ENCODE measurements around the gene HUS1B.

HUS1B gene

DNA sequence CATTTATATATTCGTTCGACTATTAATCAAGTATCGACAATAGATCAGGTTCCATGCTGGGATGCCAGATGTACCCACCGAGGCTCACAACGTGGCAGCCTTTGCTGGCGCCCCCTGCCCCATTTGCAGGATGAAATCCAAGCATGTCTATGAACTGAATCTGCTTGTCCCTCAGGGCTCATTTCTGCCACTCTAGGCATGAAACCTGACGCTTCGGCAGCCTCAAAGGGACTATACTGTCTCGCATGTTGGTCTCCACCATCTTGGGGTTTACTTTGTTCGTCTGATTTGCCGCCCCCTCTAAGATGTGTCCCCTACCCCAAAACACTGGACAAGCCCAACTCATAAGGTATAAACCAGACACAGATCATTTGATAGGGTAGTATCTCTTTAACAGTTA lies 36.7 kb downstream of the HUS1B start:
- no peak for DNase-seq

DNA sequence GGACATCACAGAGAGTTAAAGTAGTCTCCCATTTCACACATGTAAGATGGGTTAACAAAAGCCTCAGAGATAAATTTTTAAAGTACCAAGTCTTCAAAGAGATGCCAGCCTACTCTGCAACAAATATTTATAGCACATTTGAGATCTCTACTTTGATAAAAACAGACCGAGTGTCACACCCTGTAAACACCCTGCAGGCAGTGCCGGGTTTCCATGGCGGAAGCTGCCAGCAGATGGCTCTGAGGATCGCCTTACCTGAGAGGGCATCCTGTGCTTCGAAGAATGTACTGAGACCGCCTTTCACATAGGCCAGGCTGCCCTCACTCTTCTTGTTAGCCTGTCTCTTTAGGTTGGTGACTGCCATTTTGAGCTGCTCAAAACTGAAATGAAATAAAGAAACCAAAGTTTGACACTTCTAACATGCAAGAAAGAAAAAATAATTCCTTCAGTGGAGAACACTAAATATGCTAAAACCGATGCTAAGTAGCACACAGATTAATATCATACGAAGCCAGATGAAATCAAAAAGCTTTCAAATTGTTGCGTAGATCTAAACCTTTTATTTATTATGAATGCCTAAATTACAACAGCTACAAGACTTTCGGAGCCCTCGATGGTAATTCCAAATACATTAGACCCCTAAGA lies 39.3 kb downstream of the HUS1B start:
- peak in 1 of 2 donors; percentile 30 for DNase-seq

- DNase-seq = no peak
These were observed 42.9 kb downstream of the HUS1B start for GRCh38 chr6:613981-614380.

DNA sequence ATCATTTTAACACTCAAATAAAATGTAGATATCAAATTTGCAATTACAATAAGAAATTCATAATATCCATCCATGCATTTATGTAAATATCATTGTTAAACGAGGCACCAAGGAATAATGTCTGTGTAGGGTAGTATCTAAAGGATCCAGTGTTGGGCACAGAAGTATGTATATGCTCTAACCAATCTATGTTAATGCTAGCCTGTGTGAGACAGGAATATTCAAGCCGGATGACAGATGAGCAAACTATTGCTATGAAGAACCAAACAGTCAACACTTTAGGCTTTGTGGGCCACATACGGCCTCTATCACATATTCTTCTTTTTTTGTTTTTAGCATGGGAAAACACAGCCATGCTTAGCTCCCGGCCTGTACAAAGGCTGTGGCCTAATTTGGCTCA lies 45.0 kb downstream of the HUS1B start:
- no peak for DNase-seq

DNA sequence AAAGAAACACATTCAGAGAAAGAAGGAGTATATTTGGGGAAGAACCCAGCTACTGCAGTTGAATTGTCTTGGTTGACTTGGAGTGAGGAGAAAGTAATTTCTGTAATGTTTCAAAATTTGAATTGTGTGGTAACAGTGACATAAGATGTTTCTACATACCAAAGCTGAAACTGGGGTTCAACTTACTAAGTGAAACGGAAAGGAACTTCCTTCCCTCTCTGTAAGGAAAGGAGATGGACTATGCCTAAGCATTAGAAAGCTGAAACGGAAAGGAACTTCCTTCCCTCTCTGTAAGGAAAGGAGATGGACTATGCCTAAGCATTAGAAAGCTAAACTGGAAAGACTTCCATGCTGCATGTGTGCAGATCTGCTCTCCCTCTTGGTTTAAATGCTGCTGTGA lies 46.0 kb downstream of the HUS1B start:
- DNase-seq = no peak

GRCh38 chr6:609905-610304 lies 47.0 kb downstream of the HUS1B start:
- no peak for DNase-seq

DNA sequence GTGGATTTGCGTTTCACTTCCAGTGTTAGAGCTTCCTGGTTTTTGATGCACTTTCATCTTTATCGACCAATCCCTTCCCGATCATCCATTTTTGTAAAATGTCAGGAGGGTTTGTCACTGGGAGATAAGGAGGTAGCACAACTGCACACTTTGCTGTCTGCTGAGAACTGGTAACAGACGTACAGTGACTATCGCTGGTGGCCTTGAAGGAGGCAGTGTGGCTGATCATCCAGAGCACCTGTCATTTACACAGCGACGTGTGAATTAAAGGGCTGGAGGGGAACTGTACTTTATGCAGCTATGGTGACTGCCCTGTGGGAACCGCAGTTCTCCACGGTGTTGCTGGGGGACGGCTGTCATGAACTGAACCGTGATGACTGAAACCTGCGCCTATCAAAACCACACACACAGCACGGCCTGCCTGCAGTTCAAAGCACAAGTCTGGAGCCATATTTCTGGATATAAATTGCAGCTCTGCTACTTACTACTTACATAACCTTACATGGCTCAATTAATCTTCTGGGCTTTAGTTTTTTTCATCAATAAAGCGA lies 50.0 kb downstream of the HUS1B start:
- DNase-seq = no peak
